GM21515 (cell line): ENCODE results near the gene PPIF.

Experiments
- ATAC-seq: cut with Tn5 transposase; IDR thresholded peaks from one replicate; pipeline ENCODE4 v1.9.1; 2021; ENCODE audit not compliant: unreplicated experiment

The PPIF gene

DNA sequence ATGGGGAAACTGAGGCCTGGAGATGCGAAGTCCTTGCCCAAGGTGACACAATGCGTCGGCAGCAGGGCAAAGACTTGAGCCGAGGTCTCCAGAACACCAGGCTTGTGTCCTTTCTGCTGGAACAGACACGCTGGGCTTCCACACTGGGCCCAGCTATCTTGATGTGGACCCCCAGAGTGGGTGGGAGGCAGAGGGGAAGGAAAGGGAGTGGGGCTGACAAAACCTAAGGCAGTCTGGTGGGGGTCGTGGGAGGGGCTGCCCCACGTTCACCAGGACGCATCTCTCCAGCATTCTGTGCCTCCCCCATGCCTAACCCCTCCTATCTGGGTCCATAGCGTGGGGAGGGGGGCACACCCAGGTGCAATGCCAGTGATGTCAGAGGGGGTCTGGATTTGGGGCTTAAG lies 38.1 kb downstream of the PPIF start:
- no peak for ATAC-seq

DNA sequence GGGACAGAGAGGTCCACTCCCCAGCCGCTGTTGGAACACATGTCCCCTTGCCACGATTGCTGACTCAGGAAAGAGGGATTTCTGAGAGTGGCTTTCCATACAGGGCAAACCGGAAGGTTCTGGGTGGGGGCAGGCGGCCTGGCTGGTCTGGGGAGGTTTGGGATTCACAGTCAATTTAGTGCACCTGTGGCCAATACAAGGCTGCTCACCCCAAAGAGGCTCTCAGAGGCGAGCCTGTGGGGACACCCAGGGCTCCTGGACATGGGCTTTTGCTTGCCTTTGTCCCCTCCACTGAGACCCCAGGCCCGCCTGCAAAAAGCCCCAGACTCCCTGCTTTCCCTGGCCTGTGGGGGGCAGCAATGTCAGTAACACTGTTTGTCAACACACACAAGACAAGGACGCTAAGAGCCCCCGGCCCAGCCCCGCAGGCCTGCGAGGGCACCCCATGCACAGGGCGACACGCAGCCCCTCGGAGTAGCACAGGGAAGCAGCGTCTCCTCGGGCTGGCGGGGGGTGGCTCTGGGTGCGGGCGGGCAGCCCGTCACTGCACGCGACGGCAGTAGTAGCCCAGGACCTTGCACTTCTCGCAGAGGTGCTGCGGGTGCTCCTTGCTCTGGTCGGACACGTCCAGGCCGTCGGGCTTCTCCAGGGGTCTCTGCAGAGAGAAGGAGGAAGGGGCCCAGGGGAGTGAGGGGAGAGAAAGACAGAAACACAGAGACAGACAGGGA lies 38.7 kb downstream of the PPIF start:
- no peak for ATAC-seq

DNA sequence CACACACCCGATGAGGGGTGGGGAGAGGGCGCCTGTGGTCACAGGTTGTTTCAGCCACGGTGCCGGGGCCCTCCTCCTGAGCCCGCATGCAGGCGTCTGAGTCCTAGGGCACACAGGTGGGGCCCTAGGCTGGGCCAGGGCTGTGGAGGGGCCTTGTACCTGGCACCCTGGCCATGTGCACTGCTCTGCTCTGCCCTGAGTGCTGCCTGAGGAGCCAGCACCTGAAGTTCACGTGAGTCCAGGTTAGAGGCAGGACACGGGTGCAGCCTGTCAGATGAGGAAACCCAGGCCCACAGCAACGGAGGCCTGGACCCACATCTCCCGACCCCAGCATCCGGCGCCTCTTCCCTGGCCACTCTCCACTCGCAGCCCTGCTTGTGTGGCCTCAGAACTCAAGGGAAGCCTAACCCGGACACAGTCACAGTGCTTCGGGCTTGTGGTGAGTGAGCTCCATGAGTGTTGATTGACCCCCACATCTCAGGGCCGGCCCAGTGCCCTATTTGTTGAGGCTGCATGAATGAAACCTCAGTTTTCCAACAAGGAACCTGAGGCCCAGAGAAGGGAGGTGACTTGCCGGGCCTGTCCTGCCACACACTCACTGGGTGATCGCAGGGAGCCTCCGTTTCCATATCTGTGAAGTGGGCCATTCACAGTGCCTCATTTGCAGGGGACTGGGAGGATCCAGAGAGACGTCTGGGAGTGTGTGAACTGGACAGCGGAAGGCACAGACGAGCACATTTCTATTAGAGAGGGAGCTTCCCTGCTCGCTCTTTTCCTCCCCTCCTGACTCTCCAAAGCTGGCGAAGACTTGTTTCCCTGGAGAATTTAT lies 39.6 kb downstream of the PPIF start:
- no peak for ATAC-seq

GRCh38 chr10:79387466-79387973 lies 40.3 kb downstream of the PPIF start:
- no peak for ATAC-seq

GRCh38 chr10:79387974-79388850 lies 40.9 kb downstream of the PPIF start:
- ATAC-seq = no peak

- ATAC-seq = no peak
Measured at GRCh38 chr10:79390057-79390456, 42.8 kb downstream of the PPIF start.

- no peak for ATAC-seq
Measured at GRCh38 chr10:79390551-79391229, 43.4 kb downstream of the PPIF start.

DNA sequence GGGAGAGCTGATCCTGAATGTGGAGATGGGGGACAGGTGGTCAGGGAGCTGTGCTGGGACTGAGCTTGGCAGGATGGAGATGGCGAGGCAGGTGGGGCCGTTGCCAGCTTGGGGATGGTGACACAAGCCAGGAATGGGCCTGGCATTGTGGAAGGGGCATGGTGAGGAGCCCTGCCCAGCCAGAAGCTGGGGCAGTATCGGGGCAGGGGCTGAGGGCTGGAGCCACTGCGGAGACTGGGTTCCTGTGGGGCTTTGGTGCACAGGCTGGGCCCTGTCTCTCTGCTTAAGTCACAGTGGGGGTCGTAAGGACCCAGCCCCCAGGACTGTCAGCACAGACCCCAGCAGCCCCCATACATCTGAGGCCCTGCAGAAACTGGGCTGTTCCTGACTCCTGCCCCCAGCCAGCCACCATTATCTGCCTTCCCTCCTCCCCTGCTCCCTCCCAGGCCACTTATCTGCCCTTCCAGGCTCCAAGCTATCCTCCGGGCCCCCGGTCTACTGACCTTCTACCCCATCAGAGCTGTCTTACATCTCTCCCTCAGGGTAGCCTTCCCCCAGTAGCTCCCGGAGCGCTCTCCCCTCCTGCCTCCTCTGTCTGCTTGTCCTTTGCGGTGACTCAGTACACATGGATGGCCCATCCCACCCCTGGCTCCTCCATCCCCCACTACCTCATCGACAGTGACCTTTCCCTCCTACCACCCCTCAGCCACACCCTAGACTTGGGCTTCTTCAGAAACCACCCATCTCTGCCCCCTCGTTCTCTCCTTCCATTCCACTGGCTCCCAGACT lies 44.2 kb downstream of the PPIF start:
- ATAC-seq = no peak

- no peak for ATAC-seq
Measured at GRCh38 chr10:79392020-79392398, 44.7 kb downstream of the PPIF start.

GRCh38 chr10:79392506-79393176 lies 45.4 kb downstream of the PPIF start:
- ATAC-seq = no peak

DNA sequence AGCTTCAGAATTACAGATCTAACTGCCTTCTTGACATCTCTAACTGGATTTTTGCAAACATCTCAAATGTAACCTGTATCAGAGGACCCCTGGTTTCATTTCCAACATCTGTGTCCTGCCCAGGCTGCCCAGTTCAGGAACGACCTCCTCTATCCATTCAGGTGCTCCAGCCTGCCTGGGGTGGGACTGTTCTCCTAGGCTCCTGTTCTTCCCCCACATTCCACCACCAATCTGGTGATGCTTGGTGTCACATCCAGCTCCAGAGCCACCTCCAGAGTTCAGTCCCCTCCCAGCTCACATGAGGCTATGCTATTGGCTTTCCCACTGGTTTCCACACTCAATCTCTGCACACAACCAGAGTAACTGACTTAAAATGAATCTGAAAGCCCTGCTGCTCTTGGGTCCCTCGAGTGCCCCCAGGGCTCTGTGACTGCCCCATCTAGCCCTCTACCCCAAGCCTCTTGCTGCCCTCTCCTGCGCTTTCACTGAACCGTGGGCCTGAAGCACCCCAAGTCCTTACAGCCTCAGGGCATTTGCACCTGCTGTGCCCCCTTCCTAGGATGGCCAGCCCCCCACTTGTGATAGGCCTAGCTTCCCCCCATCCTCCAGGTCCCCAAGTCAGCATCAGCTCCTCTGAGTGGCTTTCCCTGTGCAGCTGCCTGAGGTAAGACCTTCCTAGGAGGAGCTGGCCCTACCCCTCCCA lies 46.1 kb downstream of the PPIF start:
- no peak for ATAC-seq

GRCh38 chr10:79393924-79394610 lies 46.8 kb downstream of the PPIF start:
- ATAC-seq = no peak

DNA sequence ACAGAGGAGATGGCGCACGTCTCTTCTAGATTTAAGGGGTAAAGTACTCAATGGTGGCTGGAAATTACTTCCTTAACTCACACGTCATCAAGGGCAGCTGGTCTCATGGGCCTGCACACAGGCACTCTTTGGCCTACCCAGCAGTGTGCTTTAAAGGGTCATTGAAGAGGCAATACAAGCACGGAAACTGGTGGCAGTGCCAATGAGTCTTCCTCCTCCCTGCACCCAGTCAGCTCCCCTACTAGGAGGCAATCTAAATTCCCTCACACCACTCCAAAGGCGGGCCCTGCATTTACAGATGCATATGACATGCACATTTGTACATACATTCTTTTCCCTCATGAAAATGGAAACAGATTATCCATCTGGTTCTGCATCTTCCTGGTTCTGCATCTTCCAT lies 47.4 kb downstream of the PPIF start:
- ATAC-seq = no peak

DNA sequence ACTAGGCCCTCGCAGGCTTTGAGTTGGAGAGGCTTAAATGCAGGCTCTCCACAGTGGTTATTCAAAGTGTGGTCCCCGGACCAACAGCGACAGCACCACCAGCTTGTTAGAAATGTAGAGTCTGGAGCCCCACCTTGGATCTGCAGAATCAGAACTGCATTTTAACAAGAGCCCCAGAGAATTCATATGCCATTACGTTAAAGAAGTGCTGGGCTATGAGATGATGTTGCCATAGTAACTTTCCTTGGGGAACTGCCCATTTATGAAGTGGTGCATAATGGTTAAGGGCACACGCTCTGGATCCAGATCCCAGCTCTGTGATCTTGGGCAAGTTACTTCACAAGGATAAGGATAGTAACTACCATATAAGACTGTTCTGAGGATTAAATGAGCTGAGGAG lies 49.3 kb downstream of the PPIF start:
- ATAC-seq = no peak

- no peak for ATAC-seq
Measured at GRCh38 chr10:79397051-79397450, 49.8 kb downstream of the PPIF start.

DNA sequence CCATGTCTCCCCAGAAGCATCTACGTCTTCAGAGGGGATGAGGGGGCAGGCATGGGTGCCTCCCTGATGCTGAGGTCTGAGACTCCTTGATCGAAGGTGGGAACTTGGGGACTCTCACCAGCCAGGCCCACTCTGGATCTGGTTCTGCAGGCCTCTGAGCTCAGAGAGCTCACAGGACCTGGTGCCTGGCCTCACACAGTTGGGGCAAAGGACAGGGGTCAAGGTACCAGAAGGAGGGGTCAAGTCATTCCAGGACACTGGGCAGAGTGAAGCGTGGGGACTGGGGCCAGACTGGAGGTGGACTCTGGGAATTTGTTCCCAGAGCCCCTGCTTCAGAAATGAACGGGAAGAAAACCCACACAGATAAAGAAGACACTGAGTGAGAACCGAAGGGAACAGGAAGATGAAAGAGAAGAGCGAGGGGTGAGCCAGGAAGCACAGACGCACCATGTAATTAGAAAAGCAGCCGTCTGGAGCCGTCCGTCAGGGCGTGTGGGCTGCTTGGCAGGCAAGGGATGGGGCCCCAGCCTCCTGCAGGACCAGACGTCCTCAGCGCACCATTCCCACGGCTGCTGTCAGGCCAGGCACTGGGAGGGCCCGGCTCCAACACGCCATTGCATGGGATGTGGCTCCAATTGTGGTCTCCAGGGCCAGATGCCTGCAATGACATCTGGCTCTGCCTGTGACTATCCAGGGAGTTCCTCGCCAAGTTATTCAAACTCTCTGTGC lies 50.5 kb downstream of the PPIF start:
- no peak for ATAC-seq

DNA sequence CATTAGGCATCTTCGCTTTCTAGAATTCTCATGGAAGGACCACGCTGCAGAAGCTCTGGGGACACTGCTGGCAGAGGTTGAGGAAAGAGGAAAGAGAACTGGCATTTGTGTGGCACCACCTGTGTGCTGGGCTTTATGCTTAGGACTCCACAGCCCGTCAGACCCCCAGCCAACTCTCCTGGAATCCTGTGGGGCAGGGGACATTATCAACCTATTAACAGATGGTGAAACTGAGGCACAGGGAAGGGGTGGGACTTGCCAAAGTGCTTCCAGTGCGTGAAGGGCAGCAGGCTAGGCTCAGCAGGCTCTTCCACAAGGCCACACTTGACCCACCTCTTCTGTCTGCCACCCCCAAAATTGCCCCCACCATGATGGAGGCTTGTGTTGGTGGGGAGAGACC lies 51.4 kb downstream of the PPIF start:
- no peak for ATAC-seq
